GM12878 (cell line): ENCODE measurements around the gene ADGRD1. TPM values are rescaled to one million over a fixed set of nuclear protein-coding genes. Genes with fewer than 3 reads are reported as not detected.

ENCODE experiments used
- ATAC-seq: fragments of 200-7000 bp; cut with Tn5 transposase; 3 replicates; pipeline ENCODE4 v1.9.1; 2020; ENCODE audit warnings: mild to moderate bottlenecking, moderate library complexity
- BruUV-seq: library from RNA; stranded (reverse); fragments of 400-500 nt; replicated peaks from 2 replicates; lab custom pipeline; 2021; lab: Mats Ljungman, UMichigan
- CTCF ChIA-PET: fragments of 300-600 bp; sonication (Branson Sonifier 250); formaldehyde crosslinking; extraction: SDS; loops from one replicate; lab custom pipeline; 2021; ENCODE audit warnings: inconsistent platforms; lab: Yijun Ruan, JAX
- POLR2A ChIA-PET: fragments of 350-600 bp; formaldehyde crosslinking; extraction: SDS; loops from one replicate; lab custom pipeline; 2021; ENCODE audit warnings: inconsistent platforms; lab: Charles Lee
- RAD21 ChIA-PET: fragments of 300-600 bp; sonication (Branson Sonifier 250); formaldehyde crosslinking; loops from one replicate; lab custom pipeline; 2023; ENCODE audit warnings: antibody characterized with exemption; ENCODE audit not compliant: unreplicated experiment; lab: Charles Lee
- SMC1A ChIA-PET: fragments of 300-600 bp; sonication (Branson Sonifier 250); formaldehyde crosslinking; loops from one replicate; lab custom pipeline; 2023; ENCODE audit not compliant: unreplicated experiment, uncharacterized antibody; lab: Charles Lee
- DNase-seq: peaks from one replicate; pipeline ENCODE4 v3.0.0-alpha.2; 2011; ENCODE audit warnings: low read depth, low spot score
- FAIRE-seq: peaks from 3 replicates; lab custom pipeline; 2011; peaks lifted over from hg19 to GRCh38; lab: Jason Lieb, UNC
- H2AFZ ChIP-seq: 2 replicates; pipeline ENCODE4 v1.6.0; 2011; ENCODE audit warnings: low read depth, low read length, control low read depth; ENCODE audit not compliant: control insufficient read depth
- H3K27ac ChIP-seq: 2 replicates; pipeline ENCODE4 v1.5.1; 2011; ENCODE audit warnings: control low read depth; ENCODE audit not compliant: control insufficient read depth, insufficient read depth
- H3K27me3 ChIP-seq, 2 experiments: replicated peaks in 1 of 2; 2 replicates each; pipeline versions ENCODE4 v1.6.0 to v1.6.1; 2011; ENCODE audit warnings: low read length in 1 of 2; ENCODE audit not compliant: control insufficient read depth in 2 of 2, insufficient read depth in 2 of 2
- H3K36me3 ChIP-seq, 2 experiments: 2 replicates each; pipeline ENCODE4 v1.5.1; 2011; ENCODE audit warnings: low read length in 1 of 2; ENCODE audit not compliant: control insufficient read depth in 2 of 2, insufficient read depth in 2 of 2
- H3K4me1 ChIP-seq: 2 replicates; pipeline ENCODE4 v1.6.1; 2011; ENCODE audit warnings: mild to moderate bottlenecking, low read length, moderate library complexity, mixed read lengths; ENCODE audit not compliant: control insufficient read depth, insufficient read depth
- H3K4me2 ChIP-seq: 2 replicates; pipeline ENCODE4 v1.6.0; 2011; ENCODE audit warnings: control low read depth; ENCODE audit not compliant: control insufficient read depth, insufficient read depth
- H3K4me3 ChIP-seq: fragments of 200-600 bp; sonication (generic); 2 replicates; pipeline ENCODE4 v1.5.1; 2016
- H3K79me2 ChIP-seq: 2 replicates; pipeline ENCODE4 v1.6.0; 2011; ENCODE audit warnings: low read length; ENCODE audit not compliant: control insufficient read depth, insufficient read depth
- H3K9ac ChIP-seq: 2 replicates; pipeline ENCODE4 v1.8.0; 2011; ENCODE audit warnings: low read length, control low read depth, mixed read lengths; ENCODE audit not compliant: control insufficient read depth, insufficient read depth
- H3K9me3 ChIP-seq: replicated peaks from 3 replicates; pipeline ENCODE4 v1.5.1; 2011; ENCODE audit warnings: mild to moderate bottlenecking, low read length; ENCODE audit not compliant: control insufficient read depth, insufficient read depth
- H4K20me1 ChIP-seq: 2 replicates; pipeline ENCODE4 v1.6.0; 2011; ENCODE audit not compliant: control insufficient read depth, insufficient read depth
- CBFB ChIP-seq: IDR thresholded peaks from 2 replicates; pipeline ENCODE4 v1.6.1; 2016; ENCODE audit warnings: antibody characterized with exemption, low read depth
- FOXM1 ChIP-seq: IDR thresholded peaks from 2 replicates; pipeline ENCODE4 v1.6.1; 2012; ENCODE audit warnings: low read depth, mild to moderate bottlenecking, inconsistent platforms, low read length, moderate library complexity
- HDAC6 ChIP-seq: fragments of 200-600 bp; sonication (generic); IDR thresholded peaks from one replicate; pipeline ENCODE4 v1.8.0; 2017; ENCODE audit warnings: antibody characterized with exemption; ENCODE audit not compliant: unreplicated experiment
- HSF1 ChIP-seq: fragments of 150-350 bp; IDR thresholded peaks from 2 replicates; pipeline ENCODE4 v1.6.1; 2014; ENCODE audit warnings: mild to moderate bottlenecking, low read depth, low read length
- IKZF1 ChIP-seq: fragments of 450-650 bp; conservative IDR thresholded peaks from 2 replicates; pipeline ENCODE4 v1.6.1; 2017; ENCODE audit warnings: antibody characterized with exemption, mild to moderate bottlenecking
- IKZF2 ChIP-seq, 2 experiments: fragments of 450-650 bp; IDR thresholded peaks; 2 replicates each; pipeline ENCODE4 v1.6.1; 2017; ENCODE audit warnings: mild to moderate bottlenecking in 2 of 2, moderate library complexity in 2 of 2
- KLF5 ChIP-seq: fragments of 450-650 bp; IDR thresholded peaks from 2 replicates; pipeline ENCODE4 v1.6.1; 2014; ENCODE audit warnings: mild to moderate bottlenecking; ENCODE audit not compliant: partially characterized antibody
- MTA2 ChIP-seq: fragments of 450-650 bp; IDR thresholded peaks from 2 replicates; pipeline ENCODE4 v1.6.1; 2016; ENCODE audit warnings: low read depth, mild to moderate bottlenecking, moderate library complexity
- NBN ChIP-seq: fragments of 450-650 bp; IDR thresholded peaks from 2 replicates; pipeline ENCODE4 v1.6.1; 2016
- NFYB ChIP-seq: IDR thresholded peaks from 2 replicates; pipeline ENCODE4 v1.6.1; 2011; ENCODE audit warnings: low read depth, mild to moderate bottlenecking, low read length, improper control_type of control experiment, moderate library complexity; ENCODE audit not compliant: insufficient read depth
- RAD51 ChIP-seq: fragments of 450-650 bp; IDR thresholded peaks from 2 replicates; pipeline ENCODE4 v1.6.1; 2016; ENCODE audit warnings: moderate library complexity, mild to moderate bottlenecking, inconsistent platforms
- SUZ12 ChIP-seq: fragments of 200-600 bp; sonication (generic); IDR thresholded peaks from one replicate; pipeline ENCODE4 v1.6.1; 2018; ENCODE audit warnings: antibody characterized with exemption, mild to moderate bottlenecking; ENCODE audit not compliant: unreplicated experiment
- TBL1XR1 ChIP-seq: IDR thresholded peaks from 2 replicates; pipeline ENCODE4 v1.6.1; 2012; ENCODE audit warnings: low read depth, low read length, improper control_type of control experiment
- TCF7 ChIP-seq: IDR thresholded peaks from 2 replicates; pipeline ENCODE4 v1.6.1; 2014; ENCODE audit warnings: antibody characterized with exemption, borderline replicate concordance
- WGBS: methylation state at CpG from one replicate; pipeline ENCODE4 v1.1.6; 2016; ENCODE audit warnings: low lambda C conversion rate; ENCODE audit not compliant: insufficient replicate concordance, insufficient coverage; ENCODE audit errors: missing lambda C conversion rate; 5-methylcytosine and 5-hydroxymethylcytosine counted together
- in situ Hi-C: fragments of 300-500 bp; cut with MboI; formaldehyde crosslinking; loops from 9 replicates; pipeline ENCODE4 v1.14.3; 2018; ENCODE audit warnings: mixed read lengths
- intact Hi-C: fragments of 100-400 bp; cut with micrococcal nuclease; formaldehyde crosslinking; loops from one replicate; pipeline ENCODE4 v1.14.2; 2022; ENCODE audit not compliant: unreplicated experiment
- polyA plus RNA-seq, 11 experiments: library from polyadenylated mRNA; depleted of rRNA in 4 of 11; unstranded in 6 of 11; stranded (reverse) in 5 of 11; fragments of >200 nt; fragmentation: Nextera tagmentation in 4 of 11; fragmentation: Illumina TruSeq in 1 of 11; extraction: Ambion mirVana in 4 of 11; extraction: Trizol in 1 of 11; gene quantifications; 1 replicate in 1 of 11; 2 replicates in 10 of 11; pipeline versions ENCODE4 v1.2.1 to v1.2.3, GENCODE V29; 2011 to 2016; ENCODE audit warnings: inconsistent platforms in 2 of 11, missing spikeins in 2 of 11, low read depth in 1 of 11
- total RNA-seq, 4 experiments: library from RNA; depleted of rRNA in 3 of 4; stranded (reverse); fragments of >200 nt in 3 of 4; fragmentation: Illumina TruSeq in 1 of 4; extraction: Trizol in 1 of 4; gene quantifications; 2 replicates each; pipeline versions ENCODE4 v1.2.1 to v1.2.3, GENCODE V29; 2013 to 2021

Gene ADGRD1
- total and polyA plus RNA-seq, 10 of the 15 experiments (the other 5 are each of a cell fraction or from before 2014, with no cell fraction given), result 0.15 to 12.7 (median 1.2) TPM

- SMC1A ChIA-PET, result interaction anchor here (0.5 to 6.5 kb wide), 6 partner anchors 10 to 321 kb away, joined by 3 to 86 read pairs (median 5); no protein-coding TSS in a partner anchor
- RAD21 ChIA-PET, result interaction anchor here (1.3 to 5.3 kb wide), 3 partner anchors 17 to 218 kb away, joined by 5 to 101 read pairs (median 15); no protein-coding TSS in a partner anchor
- FAIRE-seq, result no peak
Measured at GRCh38 chr12:131133994-131134393, 180.3 kb downstream of the ADGRD1 start.

More at GRCh38 chr12:131133994-131134393, 180.3 kb downstream of the ADGRD1 start:
- no peaks in the 10 kb centered on the region for H3K4me1 ChIP-seq
- H2AFZ ChIP-seq, result no peak overlapping the region
- H3K27ac ChIP-seq, result no peak overlapping the region
- in situ Hi-C loops (no loop called here), intact Hi-C loops (loop anchor here (2.0 to 5.0 kb wide), 3 partner anchors 217 to 372 kb away; no protein-coding TSS in a partner anchor)
- POLR2A ChIA-PET, result no interaction called here
- TF ChIP-seq MTA2, result no peak
- no peak for TF ChIP-seq NBN
- no peak for TF ChIP-seq CBFB
- no peak for TF ChIP-seq FOXM1
- no peak for TF ChIP-seq NFYB
- TF ChIP-seq IKZF1, result no peak
- TF ChIP-seq TCF7, result no peak
- no peak for TF ChIP-seq IKZF2 (IDR thresholded peaks at IDR 0.05)
- TF ChIP-seq KLF5, result no peak
- no peak for TF ChIP-seq RAD51
- no peak for TF ChIP-seq TBL1XR1
- TF ChIP-seq SUZ12, result no peak
- TF ChIP-seq HSF1, result no peak
- no peak for TF ChIP-seq HDAC6
- H3K4me3 ChIP-seq, result no peak overlapping the region
- no peak overlapping the region for H3K9ac ChIP-seq
- no peaks in the 10 kb centered on the region for H3K79me2 ChIP-seq
- CTCF ChIA-PET, result interaction anchor here (0.8 to 6.2 kb wide), 7 partner anchors 17 to 319 kb away, joined by 3 to 198 read pairs (median 20); no protein-coding TSS in a partner anchor
- H3K36me3 ChIP-seq, result no peaks in the 10 kb centered on the region
- no peaks in the 10 kb centered on the region for H4K20me1 ChIP-seq
- H3K9me3 ChIP-seq, result no peaks in the 10 kb centered on the region
- no TSS peak for BruUV-seq
- no peak for ATAC-seq
- no peaks in the 10 kb centered on the region for H3K27me3 ChIP-seq
- no peak for DNase-seq
- H3K4me2 ChIP-seq, result no peak overlapping the region
- 22% methylated on average over 5 of the region's 5 CpGs for WGBS
